ENCODE data around the gene RGS14. TPM values are rescaled to one million over a fixed set of nuclear protein-coding genes. Genes with fewer than 3 reads are reported as not detected.

Gene RGS14
- total RNA-seq, 2 experiments from 2014 or later = 33.0 to 46.3 TPM

DNA sequence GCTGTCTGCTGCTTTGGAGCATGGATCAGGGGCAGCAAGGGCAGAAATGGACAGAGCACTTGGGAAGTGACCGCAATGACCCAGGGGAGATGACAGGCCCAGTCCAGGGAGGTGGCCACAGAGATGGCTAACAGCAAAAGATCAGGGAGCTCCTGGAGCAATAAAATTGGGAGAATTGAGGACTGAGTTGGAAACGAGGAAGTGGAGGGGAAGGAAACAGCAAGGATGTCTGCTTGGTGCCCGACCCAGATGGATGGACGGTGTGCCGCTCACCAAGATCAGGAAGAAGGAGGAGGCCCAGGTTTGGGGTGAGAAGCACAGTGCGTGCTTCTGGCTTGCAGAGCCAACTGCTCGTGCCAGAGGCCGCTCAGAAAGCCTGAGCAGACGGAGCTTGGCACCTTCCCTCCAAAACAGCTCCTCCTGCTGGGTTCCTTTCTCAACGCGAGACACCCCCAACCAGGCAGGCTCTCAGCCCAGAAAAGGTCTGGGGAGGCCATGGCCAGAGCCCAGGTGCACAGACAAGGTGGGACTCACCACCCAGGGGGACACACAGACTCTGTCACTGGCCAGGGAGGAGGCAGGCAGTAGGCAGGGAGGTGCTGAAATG is 24.8 kb downstream of the RGS14 start:
- no peaks in the 10 kb centered on the region for H4K20me1 ChIP-seq (ENCODE audit: insufficient read depth, low read length)
- TF ChIP-seq, protein P1, sequence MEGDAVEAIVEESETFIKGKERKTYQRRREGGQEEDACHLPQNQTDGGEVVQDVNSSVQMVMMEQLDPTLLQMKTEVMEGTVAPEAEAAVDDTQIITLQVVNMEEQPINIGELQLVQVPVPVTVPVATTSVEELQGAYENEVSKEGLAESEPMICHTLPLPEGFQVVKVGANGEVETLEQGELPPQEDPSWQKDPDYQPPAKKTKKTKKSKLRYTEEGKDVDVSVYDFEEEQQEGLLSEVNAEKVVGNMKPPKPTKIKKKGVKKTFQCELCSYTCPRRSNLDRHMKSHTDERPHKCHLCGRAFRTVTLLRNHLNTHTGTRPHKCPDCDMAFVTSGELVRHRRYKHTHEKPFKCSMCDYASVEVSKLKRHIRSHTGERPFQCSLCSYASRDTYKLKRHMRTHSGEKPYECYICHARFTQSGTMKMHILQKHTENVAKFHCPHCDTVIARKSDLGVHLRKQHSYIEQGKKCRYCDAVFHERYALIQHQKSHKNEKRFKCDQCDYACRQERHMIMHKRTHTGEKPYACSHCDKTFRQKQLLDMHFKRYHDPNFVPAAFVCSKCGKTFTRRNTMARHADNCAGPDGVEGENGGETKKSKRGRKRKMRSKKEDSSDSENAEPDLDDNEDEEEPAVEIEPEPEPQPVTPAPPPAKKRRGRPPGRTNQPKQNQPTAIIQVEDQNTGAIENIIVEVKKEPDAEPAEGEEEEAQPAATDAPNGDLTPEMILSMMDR (conservative IDR thresholded peaks at IDR 0.05; ENCODE audit: low read length) = peak; percentile 66
- TF ChIP-seq EZH2phosphoT487 (IDR thresholded peaks at IDR 0.05; ENCODE audit: borderline replicate concordance, low read depth, low read length) = no peak
- CTCF ChIA-PET (ENCODE audit: unreplicated experiment) = interaction anchor here (0.6 to 2.1 kb wide), 2 partner anchors 12 to 94 kb away, joined by 4 to 7 read pairs; no protein-coding TSS in a partner anchor
- POLR2A ChIA-PET = interaction anchor here (0.6 to 1.0 kb wide), 2 partner anchors 12 to 41 kb away, joined by 3 to 9 read pairs; no protein-coding TSS in a partner anchor
- no peak overlapping the region for H3K4me2 ChIP-seq (ENCODE audit: low read length)
- H3K4me3 ChIP-seq (ENCODE audit: low read depth, low read length, poor library complexity, severe bottlenecking) = no peak overlapping the region
- no peaks in the 10 kb centered on the region for H3K9me3 ChIP-seq (ENCODE audit: low read length)
- BruUV-seq (replicated peaks) = no TSS peak
- H2AFZ ChIP-seq (ENCODE audit: low read length) = no peak overlapping the region
- H3K27ac ChIP-seq (ENCODE audit: low read depth, low read length, poor library complexity, severe bottlenecking) = no peak overlapping the region
- H3K79me2 ChIP-seq (ENCODE audit: insufficient read depth, low read depth, low read length) = no peaks in the 10 kb centered on the region
- peak; percentile 54 for DNase-seq (ENCODE audit: low spot score)
- no peaks in the 10 kb centered on the region for H3K9me2 ChIP-seq (ENCODE audit: insufficient read depth, low read length)
- H3K4me1 ChIP-seq (ENCODE audit: insufficient read depth, low read length, poor library complexity, severe bottlenecking) = peaks cover 17% of the 10 kb centered on the region
- no peaks in the 10 kb centered on the region for H3K36me3 ChIP-seq (ENCODE audit: insufficient read depth, low read length)
- intact Hi-C loops (cut with micrococcal nuclease; ENCODE audit: unreplicated experiment) = no loop called here

DNA sequence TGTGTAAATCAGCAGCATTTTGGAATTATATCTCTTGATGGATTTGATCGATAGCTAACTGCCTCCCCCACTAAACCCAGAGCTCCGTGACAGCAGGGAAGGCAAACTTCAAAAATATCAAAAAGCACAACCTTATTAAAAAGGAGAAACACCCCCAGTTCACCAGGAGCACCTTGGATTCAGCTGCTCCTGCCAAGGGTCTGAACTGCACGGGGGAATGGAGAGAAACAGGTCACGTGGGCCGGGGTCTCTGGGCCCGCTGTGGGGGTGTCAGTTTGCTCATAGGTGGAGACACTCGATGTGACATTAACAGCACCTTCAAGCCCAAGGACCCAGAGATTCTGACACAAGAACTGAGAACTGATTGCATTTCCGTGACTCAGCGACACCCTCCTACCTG is 25.5 kb downstream of the RGS14 start:
- Histone ChIP-seq H2AFZ (ENCODE audit: low read length) (no peak overlapping the region), H3K4me1 (ENCODE audit: insufficient read depth, low read length, poor library complexity, severe bottlenecking) (peaks cover 23% of the 10 kb centered on the region), H4K20me1 (ENCODE audit: insufficient read depth, low read length) (no peaks in the 10 kb centered on the region), H3K4me2 (ENCODE audit: low read length) (no peak overlapping the region), H3K4me3 (ENCODE audit: low read depth, low read length, poor library complexity, severe bottlenecking) (no peak overlapping the region), H3K27ac (ENCODE audit: low read depth, low read length, poor library complexity, severe bottlenecking) (no peak overlapping the region), H3K9me3 (ENCODE audit: low read length) (no peaks in the 10 kb centered on the region), H3K9me2 (ENCODE audit: insufficient read depth, low read length) (no peaks in the 10 kb centered on the region), H3K79me2 (ENCODE audit: insufficient read depth, low read depth, low read length) (no peaks in the 10 kb centered on the region), H3K36me3 (ENCODE audit: insufficient read depth, low read length) (no peaks in the 10 kb centered on the region)
- DNase-seq (ENCODE audit: low spot score) = no peak
- ChIA-PET CTCF (ENCODE audit: unreplicated experiment) (interaction anchor here (0.6 to 2.1 kb wide), 2 partner anchors 13 to 93 kb away, joined by 4 to 7 read pairs; no protein-coding TSS in a partner anchor), POLR2A (interaction anchor here (1.0 kb wide), 1 partner anchor 12 kb away, joined by 3 read pairs; no protein-coding TSS in a partner anchor)
- BruUV-seq (replicated peaks) = no TSS peak
- TF ChIP-seq EZH2phosphoT487 (IDR thresholded peaks at IDR 0.05; ENCODE audit: borderline replicate concordance, low read depth, low read length) = no peak
- TF ChIP-seq, protein P1 (conservative IDR thresholded peaks at IDR 0.05; ENCODE audit: low read length) = no peak
- intact Hi-C loops (cut with micrococcal nuclease; ENCODE audit: unreplicated experiment) = no loop called here

DNA sequence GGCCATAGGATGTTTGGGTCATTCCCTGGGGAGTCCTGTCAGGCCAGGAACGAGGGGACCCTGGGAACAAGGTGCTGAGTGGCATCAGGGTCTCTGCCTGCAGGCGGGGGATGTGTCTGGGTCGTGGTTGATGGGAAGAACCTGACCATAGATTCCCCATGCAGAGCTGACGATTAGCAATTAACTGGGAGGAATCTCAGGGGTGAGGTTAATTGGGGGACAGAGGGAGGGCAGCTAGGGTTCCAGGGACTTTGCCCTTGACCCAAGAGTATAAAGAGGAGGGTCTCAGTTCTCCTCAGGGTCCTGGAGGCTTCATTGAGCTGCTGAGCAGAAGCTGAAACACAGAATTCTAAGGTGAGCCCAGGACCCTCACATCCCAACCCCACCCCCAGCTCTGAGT is 26.4 kb downstream of the RGS14 start, which contains the start of gene SLC34A1:
SLC34A1 (plus strand) TSS at position 301 of the 400 bp plus-strand sequence. CDS start 1,308 bp downstream, outside the sequence.
- intact Hi-C loops (cut with micrococcal nuclease; ENCODE audit: unreplicated experiment) = no loop called here
- H3K79me2 ChIP-seq (ENCODE audit: insufficient read depth, low read depth, low read length) = no peaks in the 10 kb centered on the region
- H3K27ac ChIP-seq (ENCODE audit: low read depth, low read length, poor library complexity, severe bottlenecking) = no peak within 1 kb of the TSS
- ChIA-PET CTCF (ENCODE audit: unreplicated experiment) (interaction anchor here (2.1 kb wide), 1 partner anchor 14 kb away, joined by 7 read pairs; no protein-coding TSS in a partner anchor), POLR2A (no interaction called here)
- H2AFZ ChIP-seq (ENCODE audit: low read length) = no peak within 1 kb of the TSS
- H4K20me1 ChIP-seq (ENCODE audit: insufficient read depth, low read length) = no peaks in the 10 kb centered on the region
- BruUV-seq (replicated peaks) = no TSS peak
- no peak for TF ChIP-seq EZH2phosphoT487 (IDR thresholded peaks at IDR 0.05; ENCODE audit: borderline replicate concordance, low read depth, low read length)
- TF ChIP-seq, protein P1 (conservative IDR thresholded peaks at IDR 0.05; ENCODE audit: low read length) = no peak
- H3K4me3 ChIP-seq (ENCODE audit: low read depth, low read length, poor library complexity, severe bottlenecking) = no peak within 1 kb of the TSS
- H3K9me2 ChIP-seq (ENCODE audit: insufficient read depth, low read length) = no peaks in the 10 kb centered on the region
- no peaks in the 10 kb centered on the region for H3K36me3 ChIP-seq (ENCODE audit: insufficient read depth, low read length)
- no peak for DNase-seq (ENCODE audit: low spot score)
- no peak within 1 kb of the TSS for H3K4me2 ChIP-seq (ENCODE audit: low read length)
- peaks cover 33% of the 10 kb centered on the region for H3K4me1 ChIP-seq (ENCODE audit: insufficient read depth, low read length, poor library complexity, severe bottlenecking)
- H3K9me3 ChIP-seq (ENCODE audit: low read length) = no peaks in the 10 kb centered on the region
